ENCODE measurements around the gene RBFOX1. TPM values are rescaled to one million over a fixed set of nuclear protein-coding genes. Genes with fewer than 3 reads are reported as not detected.

The RBFOX1 gene
- total RNA-seq, 1 donor from 2014 or later: not detected

GRCh38 chr16:7515543-7515942, 182.9 kb downstream of the RBFOX1 start:
- Mint-ChIP-seq H3K27me3 (ENCODE audit: unreplicated experiment) (no peaks in the 10 kb centered on the region), H3K9me3 (ENCODE audit: unreplicated experiment) (peaks cover 37% of the 10 kb centered on the region), H3K4me1 (ENCODE audit: unreplicated experiment) (no peaks in the 10 kb centered on the region), H3K27ac (ENCODE audit: unreplicated experiment) (no peak overlapping the region), H3K4me3 (ENCODE audit: unreplicated experiment) (no peak overlapping the region), H3K36me3 (ENCODE audit: unreplicated experiment) (no peaks in the 10 kb centered on the region)
- no peak for DNase-seq (ENCODE audit: extremely low spot score, unreplicated experiment)
- no peak for TF ChIP-seq CTCF (IDR thresholded peaks at IDR 0.05)

- Mint-ChIP-seq H3K27me3 (ENCODE audit: unreplicated experiment) (no peaks in the 10 kb centered on the region), H3K36me3 (ENCODE audit: unreplicated experiment) (no peaks in the 10 kb centered on the region), H3K4me1 (ENCODE audit: unreplicated experiment) (no peaks in the 10 kb centered on the region), H3K4me3 (ENCODE audit: unreplicated experiment) (no peak overlapping the region), H3K27ac (ENCODE audit: unreplicated experiment) (no peak overlapping the region), H3K9me3 (ENCODE audit: unreplicated experiment) (peaks cover 37% of the 10 kb centered on the region)
- no peak for TF ChIP-seq CTCF (IDR thresholded peaks at IDR 0.05)
- no peak for DNase-seq (ENCODE audit: extremely low spot score, unreplicated experiment)
Observed at GRCh38 chr16:7517496-7517895, 184.9 kb downstream of the RBFOX1 start.

- Mint-ChIP-seq H3K36me3 (ENCODE audit: unreplicated experiment) (no peaks in the 10 kb centered on the region), H3K4me1 (ENCODE audit: unreplicated experiment) (no peaks in the 10 kb centered on the region), H3K27ac (ENCODE audit: unreplicated experiment) (no peak overlapping the region), H3K4me3 (ENCODE audit: unreplicated experiment) (no peak overlapping the region), H3K9me3 (ENCODE audit: unreplicated experiment) (peaks cover 37% of the 10 kb centered on the region), H3K27me3 (ENCODE audit: unreplicated experiment) (no peaks in the 10 kb centered on the region)
- no peak for DNase-seq (ENCODE audit: extremely low spot score, unreplicated experiment)
- no peak for TF ChIP-seq CTCF (IDR thresholded peaks at IDR 0.05)
Observed at GRCh38 chr16:7518158-7518557, 185.5 kb downstream of the RBFOX1 start.

- Mint-ChIP-seq H3K27me3 (ENCODE audit: unreplicated experiment) (no peaks in the 10 kb centered on the region), H3K27ac (ENCODE audit: unreplicated experiment) (no peak overlapping the region), H3K9me3 (ENCODE audit: unreplicated experiment) (peaks cover 37% of the 10 kb centered on the region), H3K4me1 (ENCODE audit: unreplicated experiment) (no peaks in the 10 kb centered on the region), H3K4me3 (ENCODE audit: unreplicated experiment) (no peak overlapping the region), H3K36me3 (ENCODE audit: unreplicated experiment) (no peaks in the 10 kb centered on the region)
- DNase-seq (ENCODE audit: extremely low spot score, unreplicated experiment): no peak
- TF ChIP-seq CTCF (IDR thresholded peaks at IDR 0.05): no peak
Observed at GRCh38 chr16:7521834-7522233, 189.2 kb downstream of the RBFOX1 start.

GRCh38 chr16:7524419-7524818, 191.8 kb downstream of the RBFOX1 start:
- no peak overlapping the region for H3K27ac Mint-ChIP-seq (ENCODE audit: unreplicated experiment)
- no peak for DNase-seq (ENCODE audit: extremely low spot score, unreplicated experiment)
- no peaks in the 10 kb centered on the region for H3K36me3 Mint-ChIP-seq (ENCODE audit: unreplicated experiment)
- H3K4me3 Mint-ChIP-seq (ENCODE audit: unreplicated experiment): no peak overlapping the region
- no peak for TF ChIP-seq CTCF (IDR thresholded peaks at IDR 0.05)
- H3K4me1 Mint-ChIP-seq (ENCODE audit: unreplicated experiment): no peaks in the 10 kb centered on the region
- no peaks in the 10 kb centered on the region for H3K27me3 Mint-ChIP-seq (ENCODE audit: unreplicated experiment)
- H3K9me3 Mint-ChIP-seq (ENCODE audit: unreplicated experiment): peaks cover 37% of the 10 kb centered on the region
